Astrocyte (in vitro differentiated cells and primary cell): ENCODE results near the gene CPNE5. TPM values are rescaled to one million over a fixed set of nuclear protein-coding genes. Genes with fewer than 3 reads are reported as not detected.

ENCODE experiments used
- DNase-seq: peaks from one replicate; pipeline ENCODE4 v3.0.0-alpha.2; 2010; ENCODE audit warnings: low read depth
- FAIRE-seq: peaks from 2 replicates; lab custom pipeline; 2011; peaks lifted over from hg19 to GRCh38; lab: Jason Lieb, UNC
- H2AFZ ChIP-seq: 2 replicates; pipeline ENCODE4 v1.6.0; 2012; ENCODE audit warnings: low read depth, low read length, inconsistent platforms
- H3K27ac ChIP-seq: 2 replicates; pipeline ENCODE4 v1.5.1; 2011; ENCODE audit warnings: low read depth, low read length, inconsistent platforms
- H3K27me3 ChIP-seq: 2 replicates; pipeline ENCODE4 v1.6.0; 2011; ENCODE audit warnings: low read length, inconsistent platforms; ENCODE audit not compliant: insufficient read depth
- H3K36me3 ChIP-seq: 2 replicates; pipeline ENCODE4 v1.5.1; 2011; ENCODE audit warnings: low read length, inconsistent platforms; ENCODE audit not compliant: insufficient read depth
- H3K4me1 ChIP-seq: 2 replicates; pipeline ENCODE4 v1.5.1; 2011; ENCODE audit warnings: low read length, inconsistent platforms; ENCODE audit not compliant: insufficient read depth
- H3K4me2 ChIP-seq: 2 replicates; pipeline ENCODE4 v1.6.0; 2012; ENCODE audit warnings: low read length, inconsistent platforms
- H3K4me3 ChIP-seq: 2 replicates; pipeline ENCODE4 v1.5.1; 2011; ENCODE audit warnings: low read depth, mild to moderate bottlenecking, low read length, inconsistent platforms; ENCODE audit not compliant: insufficient read depth
- H3K79me2 ChIP-seq: 2 replicates; pipeline ENCODE4 v1.6.0; 2012; ENCODE audit warnings: mild to moderate bottlenecking, low read length, inconsistent platforms; ENCODE audit not compliant: insufficient read depth
- H3K9ac ChIP-seq: 2 replicates; pipeline ENCODE4 v1.6.0; 2012; ENCODE audit warnings: mild to moderate bottlenecking, low read length, inconsistent platforms
- H3K9me3 ChIP-seq: 2 replicates; pipeline ENCODE4 v1.5.1; 2012; ENCODE audit warnings: low read depth, mild to moderate bottlenecking, low read length, inconsistent platforms; ENCODE audit not compliant: insufficient read depth
- H4K20me1 ChIP-seq: 2 replicates; pipeline ENCODE4 v1.6.0; 2012; ENCODE audit warnings: low read length, inconsistent platforms; ENCODE audit not compliant: insufficient read depth
- H3K27ac Mint-ChIP-seq: one replicate; pipeline ENCODE4 v1.8.0; 2021; ENCODE audit warnings: mild to moderate bottlenecking, mixed read lengths; ENCODE audit not compliant: unreplicated experiment
- H3K27me3 Mint-ChIP-seq: one replicate; pipeline ENCODE4 v1.8.0; 2021; ENCODE audit warnings: low read depth, mixed read lengths; ENCODE audit not compliant: unreplicated experiment
- H3K36me3 Mint-ChIP-seq: one replicate; pipeline ENCODE4 v1.8.0; 2021; ENCODE audit warnings: low read depth, mixed read lengths; ENCODE audit not compliant: unreplicated experiment
- H3K4me1 Mint-ChIP-seq: one replicate; pipeline ENCODE4 v1.8.0; 2021; ENCODE audit warnings: low read depth, mixed read lengths; ENCODE audit not compliant: unreplicated experiment
- H3K4me3 Mint-ChIP-seq: one replicate; pipeline ENCODE4 v1.8.0; 2021; ENCODE audit warnings: mild to moderate bottlenecking, moderate library complexity, mixed read lengths; ENCODE audit not compliant: unreplicated experiment
- H3K9me3 Mint-ChIP-seq: one replicate; pipeline ENCODE4 v1.8.0; 2021; ENCODE audit warnings: mild to moderate bottlenecking, mixed read lengths; ENCODE audit not compliant: unreplicated experiment
- CTCF ChIP-seq: IDR thresholded peaks from 2 replicates; pipeline ENCODE4 v1.5.1; 2011; ENCODE audit warnings: low read depth, mild to moderate bottlenecking, inconsistent platforms, low read length, moderate library complexity; ENCODE audit not compliant: insufficient read depth
- EZH2 ChIP-seq: IDR thresholded peaks from 2 replicates; pipeline ENCODE4 v1.6.1; 2012; ENCODE audit warnings: mild to moderate bottlenecking, low read length, inconsistent platforms; ENCODE audit not compliant: insufficient read depth
- total RNA-seq: library from RNA; stranded (reverse); gene quantifications from 2 replicates; pipeline ENCODE4 v1.2.1, GENCODE V29; 2021

Gene CPNE5
- total RNA-seq, 1 donor from 2014 or later = 0.11 TPM

DNA sequence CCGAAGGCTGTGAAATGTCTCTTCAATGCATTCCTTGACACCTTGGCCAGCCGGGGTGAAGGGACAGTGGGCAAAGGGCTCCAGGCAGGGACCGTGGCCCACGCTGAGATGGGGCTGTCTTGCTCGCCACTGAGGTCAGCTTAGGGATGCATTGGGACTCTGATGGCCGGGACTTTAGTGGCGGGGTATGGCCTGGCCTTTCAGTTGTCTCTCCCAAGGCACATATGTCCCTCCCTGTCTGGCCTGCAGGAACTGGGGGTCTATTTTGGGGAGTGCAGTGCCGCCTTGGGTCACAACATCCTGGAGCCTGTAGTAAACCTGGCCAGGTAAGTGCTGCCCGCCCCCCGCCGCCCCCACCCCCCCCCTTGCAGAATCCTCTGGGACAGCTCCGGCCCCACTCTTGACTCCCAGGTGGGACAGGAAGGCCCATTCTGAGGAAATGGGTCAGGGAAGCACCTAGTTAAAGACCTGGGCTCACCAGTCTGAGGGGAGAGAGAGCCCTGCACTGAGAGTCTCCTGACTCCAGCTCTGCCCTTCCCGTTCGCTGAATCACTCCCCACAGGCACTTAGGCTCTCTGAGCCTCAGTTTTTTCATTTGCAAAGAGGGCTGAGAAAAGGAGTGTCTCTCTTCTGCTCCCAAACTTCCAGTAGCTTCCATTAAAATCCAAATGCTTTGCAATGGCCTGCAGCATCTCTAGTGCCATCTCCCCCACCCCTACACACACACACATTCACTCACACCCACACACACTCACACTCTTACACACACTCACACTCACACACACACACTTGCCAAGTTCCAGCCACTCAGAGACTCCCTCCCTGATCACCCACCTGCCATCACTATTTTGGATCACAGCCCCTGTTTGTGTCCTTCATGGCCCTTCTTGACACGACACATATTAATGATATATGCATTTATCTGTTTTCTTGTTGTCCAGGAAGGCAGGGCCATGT is 108.5 kb downstream of the CPNE5 start:
- Mint-ChIP-seq H3K27me3 (peaks cover 21% of the 10 kb centered on the region), H3K4me1 (peaks cover 31% of the 10 kb centered on the region), H3K36me3 (no peaks in the 10 kb centered on the region), H3K4me3 (no peak overlapping the region), H3K27ac (no peak overlapping the region), H3K9me3 (no peaks in the 10 kb centered on the region)
- no peak for FAIRE-seq
- peaks cover 6% of the 10 kb centered on the region for H3K4me1 ChIP-seq
- H3K27ac ChIP-seq = no peak overlapping the region
- no peak overlapping the region for H3K4me2 ChIP-seq
- H3K9me3 ChIP-seq = no peaks in the 10 kb centered on the region
- H2AFZ ChIP-seq = no peak overlapping the region
- TF ChIP-seq CTCF (no peak), EZH2 (no peak)
- peaks cover 2% of the 10 kb centered on the region for H3K27me3 ChIP-seq
- no peak for DNase-seq
- H3K9ac ChIP-seq = no peak overlapping the region
- H3K36me3 ChIP-seq = no peaks in the 10 kb centered on the region
- H3K79me2 ChIP-seq = no peaks in the 10 kb centered on the region
- H4K20me1 ChIP-seq = no peaks in the 10 kb centered on the region
- H3K4me3 ChIP-seq = no peak overlapping the region

DNA sequence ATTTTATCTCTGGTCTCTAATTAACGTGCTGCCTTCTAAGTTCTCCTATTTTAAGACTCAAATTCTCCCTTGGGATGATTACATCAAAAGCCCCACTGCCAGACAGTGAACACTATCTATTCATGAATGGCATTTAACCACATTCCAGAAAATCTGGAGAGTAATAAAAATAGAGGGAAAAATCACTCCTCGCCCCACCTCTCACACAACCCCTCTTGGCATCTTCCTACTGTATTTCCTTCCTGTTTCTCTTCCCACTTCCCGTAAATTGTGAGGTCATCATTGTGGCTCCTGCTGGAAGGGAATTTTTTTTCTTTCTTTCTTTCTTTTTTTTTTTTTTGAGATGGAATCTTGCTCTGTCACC is 110.1 kb downstream of the CPNE5 start:
- Histone ChIP-seq H3K9ac (no peak overlapping the region), H3K9me3 (no peaks in the 10 kb centered on the region), H3K4me3 (no peak overlapping the region), H3K36me3 (no peaks in the 10 kb centered on the region), H3K79me2 (no peaks in the 10 kb centered on the region), H2AFZ (no peak overlapping the region), H3K27me3 (no peaks in the 10 kb centered on the region), H3K4me2 (no peak overlapping the region), H3K27ac (no peak overlapping the region), H3K4me1 (no peaks in the 10 kb centered on the region), H4K20me1 (no peaks in the 10 kb centered on the region)
- Mint-ChIP-seq H3K27me3 (peaks cover 15% of the 10 kb centered on the region), H3K4me3 (no peak overlapping the region), H3K27ac (peak overlapping the region; percentile 15), H3K36me3 (no peaks in the 10 kb centered on the region), H3K4me1 (peaks cover 31% of the 10 kb centered on the region), H3K9me3 (no peaks in the 10 kb centered on the region)
- FAIRE-seq (no peak), DNase-seq (no peak)
- TF ChIP-seq CTCF (no peak), EZH2 (no peak)
